Neural cell (in vitro differentiated cells): ENCODE results near the gene TPD52L2. TPM values are rescaled to one million over a fixed set of nuclear protein-coding genes. Genes with fewer than 3 reads are reported as not detected.

Experiments
- H2AFZ ChIP-seq: fragments of 200-600, 300-800 bp; sonication (generic), shearing (Covaris generic); 2 replicates; pipeline ENCODE4 v1.6.0; 2014; ENCODE audit warnings: low read depth, mild to moderate bottlenecking, antibody characterized with exemption, low read length, moderate library complexity
- H3F3A ChIP-seq: fragments of 200-600 bp; shearing (Covaris generic); 2 replicates; pipeline ENCODE4 v1.6.1; 2016; ENCODE audit warnings: mild to moderate bottlenecking, moderate library complexity, mixed read lengths, antibody characterized with exemption, low read length; ENCODE audit not compliant: insufficient read depth, poor library complexity, severe bottlenecking
- H3K27ac ChIP-seq: fragments of 200-600, 300-800 bp; sonication (generic), shearing (Covaris generic); 2 replicates; pipeline ENCODE4 v1.5.1; 2014; ENCODE audit warnings: mild to moderate bottlenecking, low read length, moderate library complexity
- H3K27me3 ChIP-seq: fragments of 300-800, 200-600 bp; sonication (generic), shearing (Covaris generic); 2 replicates; pipeline ENCODE4 v1.6.0; 2014; ENCODE audit warnings: mild to moderate bottlenecking, low read depth, low read length, moderate library complexity; ENCODE audit not compliant: insufficient read depth
- H3K36me3 ChIP-seq: fragments of 300-800, 200-600 bp; sonication (generic), shearing (Covaris generic); 2 replicates; pipeline ENCODE4 v1.5.1; 2014; ENCODE audit warnings: mild to moderate bottlenecking, antibody characterized with exemption, low read length, moderate library complexity; ENCODE audit not compliant: insufficient read depth
- H3K4me2 ChIP-seq: fragments of 300-800, 200-600 bp; sonication (generic), shearing (Covaris generic); 2 replicates; pipeline ENCODE4 v1.6.0; 2014; ENCODE audit warnings: mild to moderate bottlenecking, low read length
- H3K4me3 ChIP-seq: fragments of 300-800, 200-600 bp; sonication (generic), shearing (Covaris generic); 2 replicates; pipeline ENCODE4 v1.5.1; 2014; ENCODE audit warnings: mild to moderate bottlenecking, low read length, moderate library complexity
- H3K79me2 ChIP-seq: fragments of 200-600 bp; shearing (Covaris generic); replicated peaks from 2 replicates; pipeline ENCODE4 v1.6.0; 2014; ENCODE audit warnings: mild to moderate bottlenecking, low read length, moderate library complexity; ENCODE audit not compliant: insufficient read depth
- H3K9ac ChIP-seq: fragments of 300-800, 200-600 bp; sonication (generic), shearing (Covaris generic); 2 replicates; pipeline ENCODE4 v1.6.1; 2016; ENCODE audit warnings: mild to moderate bottlenecking, low read length, mixed read lengths
- H3K9me2 ChIP-seq: fragments of 200-600 bp; shearing (Covaris generic); 2 replicates; pipeline ENCODE4 v1.6.1; 2016; ENCODE audit warnings: mild to moderate bottlenecking, low read length, mixed read lengths; ENCODE audit not compliant: insufficient read depth
- H3K9me3 ChIP-seq: fragments of 200-600, 300-800 bp; sonication (generic), shearing (Covaris generic); 2 replicates; pipeline ENCODE4 v1.6.1; 2016; ENCODE audit warnings: mild to moderate bottlenecking, mixed run types, low read length, moderate library complexity, mixed read lengths
- H4K20me1 ChIP-seq: fragments of 200-600 bp; shearing (Covaris generic); 2 replicates; pipeline ENCODE4 v1.6.1; 2016; ENCODE audit warnings: mild to moderate bottlenecking, mixed run types; ENCODE audit not compliant: insufficient read depth
- CTCF ChIP-seq: fragments of 450-650 bp; IDR thresholded peaks from 2 replicates; pipeline ENCODE4 v1.5.1; 2014; ENCODE audit warnings: antibody characterized with exemption, mild to moderate bottlenecking, moderate library complexity; ENCODE audit not compliant: poor library complexity, severe bottlenecking
- EP300 ChIP-seq: fragments of 450-650 bp; conservative IDR thresholded peaks from 2 replicates; pipeline ENCODE4 v1.6.1; 2014; ENCODE audit warnings: antibody characterized with exemption, mild to moderate bottlenecking, moderate library complexity; ENCODE audit not compliant: poor library complexity, severe bottlenecking
- EZH2 ChIP-seq: fragments of 200-600, 300-800 bp; shearing (Covaris generic), sonication (generic); IDR thresholded peaks from 2 replicates; pipeline ENCODE4 v1.6.1; 2014; ENCODE audit warnings: antibody characterized with exemption, low read length, borderline replicate concordance, mild to moderate bottlenecking; ENCODE audit not compliant: insufficient read depth, poor library complexity, severe bottlenecking
- MXI1 ChIP-seq: fragments of 450-650 bp; conservative IDR thresholded peaks from 2 replicates; pipeline ENCODE4 v1.6.1; 2014; ENCODE audit warnings: antibody characterized with exemption, mild to moderate bottlenecking; ENCODE audit not compliant: poor library complexity, severe bottlenecking
- POLR2AphosphoS5 ChIP-seq: IDR thresholded peaks from 2 replicates; pipeline ENCODE4 v1.6.1; 2012
- RAD21 ChIP-seq: fragments of 450-650 bp; conservative IDR thresholded peaks from 2 replicates; pipeline ENCODE4 v1.6.1; 2014; ENCODE audit warnings: antibody characterized with exemption, mild to moderate bottlenecking, moderate library complexity
- REST ChIP-seq: IDR thresholded peaks from 2 replicates; pipeline ENCODE4 v1.6.1; 2012; ENCODE audit warnings: borderline replicate concordance
- SMC3 ChIP-seq: fragments of 450-650 bp; conservative IDR thresholded peaks from 2 replicates; pipeline ENCODE4 v1.6.1; 2014; ENCODE audit warnings: antibody characterized with exemption, mild to moderate bottlenecking, moderate library complexity; ENCODE audit not compliant: poor library complexity
- TAF1 ChIP-seq: IDR thresholded peaks from 2 replicates; pipeline ENCODE4 v1.6.1; 2012; ENCODE audit warnings: low read depth
- polyA plus RNA-seq: library from polyadenylated mRNA; depleted of rRNA; stranded (reverse); fragments of >200 nt; gene quantifications from 2 replicates; pipeline ENCODE4 v1.2.3, GENCODE V29; 2014

The TPD52L2 gene
- polyA plus RNA-seq, 1 donor from 2014 or later = 142 TPM

- Histone ChIP-seq H3K79me2 (no peaks in the 10 kb centered on the region), H3K27ac (no peak overlapping the region), H3F3A (no peaks in the 10 kb centered on the region), H3K27me3 (peaks cover 12% of the 10 kb centered on the region), H3K36me3 (no peaks in the 10 kb centered on the region), H4K20me1 (no peaks in the 10 kb centered on the region), H3K9me3 (no peaks in the 10 kb centered on the region), H3K9ac (no peak overlapping the region), H3K9me2 (no peaks in the 10 kb centered on the region), H3K4me3 (no peak overlapping the region), H2AFZ (no peak overlapping the region), H3K4me2 (no peak overlapping the region)
- TF ChIP-seq CTCF (no peak), EP300 (no peak), MXI1 (no peak), POLR2AphosphoS5 (no peak), RAD21 (no peak), EZH2 (no peak)
Observed at GRCh38 chr20:63836458-63837344, 28.4 kb upstream of the TPD52L2 start.

GRCh38 chr20:63837479-63837878 lies 27.6 kb upstream of the TPD52L2 start:
- Histone ChIP-seq H3K4me3 (no peak overlapping the region), H3K27me3 (peaks cover 5% of the 10 kb centered on the region), H3K4me2 (no peak overlapping the region), H4K20me1 (no peaks in the 10 kb centered on the region), H3K9ac (no peak overlapping the region), H3K9me2 (no peaks in the 10 kb centered on the region), H3K27ac (no peak overlapping the region), H3K79me2 (no peaks in the 10 kb centered on the region), H2AFZ (no peak overlapping the region), H3K9me3 (no peaks in the 10 kb centered on the region), H3F3A (no peaks in the 10 kb centered on the region), H3K36me3 (no peaks in the 10 kb centered on the region)
- no peak for TF ChIP-seq POLR2AphosphoS5
- no peak for TF ChIP-seq TAF1
- no peak for TF ChIP-seq CTCF
- TF ChIP-seq SMC3 = no peak

- TF ChIP-seq TAF1 (no peak), RAD21 (no peak), CTCF (no peak), REST (no peak), POLR2AphosphoS5 (no peak), SMC3 (no peak), MXI1 (no peak), EZH2 (no peak), EP300 (no peak)
- H2AFZ ChIP-seq = no peak overlapping the region
- H3F3A ChIP-seq = no peaks in the 10 kb centered on the region
- no peaks in the 10 kb centered on the region for H3K27me3 ChIP-seq
- H3K4me3 ChIP-seq = no peak overlapping the region
- H3K4me2 ChIP-seq = no peak overlapping the region
- H3K9me2 ChIP-seq = no peaks in the 10 kb centered on the region
- H3K79me2 ChIP-seq = no peaks in the 10 kb centered on the region
- no peaks in the 10 kb centered on the region for H4K20me1 ChIP-seq
- H3K9me3 ChIP-seq = no peaks in the 10 kb centered on the region
- H3K27ac ChIP-seq = no peak overlapping the region
- H3K9ac ChIP-seq = no peak overlapping the region
- H3K36me3 ChIP-seq = no peaks in the 10 kb centered on the region
Observed at GRCh38 chr20:63839620-63840019, 25.4 kb upstream of the TPD52L2 start.
